Activated CD4-positive, alpha-beta T cell treated with anti-CD3 and anti-CD28 coated beads for 36 hours (primary cell): Measurements from ENCODE around the gene TM4SF18. TPM values are rescaled to one million over a fixed set of nuclear protein-coding genes. Genes with fewer than 3 reads are reported as not detected.

Experiments used
- ATAC-seq: fragments of 200-7000 bp; cut with Tn5 transposase; one replicate; pipeline ENCODE4 v1.10.0; 2021; ENCODE audit warnings: mild to moderate bottlenecking, moderate library complexity
- CTCF ChIA-PET: fragments of 350-600 bp; sonication (Branson Sonifier 250); formaldehyde crosslinking; loops from one replicate; lab custom pipeline; 2021; ENCODE audit warnings: antibody characterized with exemption; lab: Charles Lee
- POLR2A ChIA-PET: fragments of 350-600 bp; sonication (Branson Sonifier 250); formaldehyde crosslinking; loops from one replicate; lab custom pipeline; 2021; ENCODE audit warnings: antibody characterized with exemption, inconsistent platforms; lab: Charles Lee
- DNase-seq: peaks from one replicate; pipeline ENCODE4 v3.0.0-alpha.2; 2020
- H3K27ac Mint-ChIP-seq: one replicate; pipeline ENCODE4 v1.8.0; 2021; ENCODE audit warnings: mixed read lengths
- H3K27me3 Mint-ChIP-seq: one replicate; pipeline ENCODE4 v1.8.0; 2021; ENCODE audit warnings: mixed read lengths
- H3K36me3 Mint-ChIP-seq: one replicate; pipeline ENCODE4 v1.8.0; 2021; ENCODE audit warnings: low read depth, mixed read lengths
- H3K4me1 Mint-ChIP-seq: one replicate; pipeline ENCODE4 v1.8.0; 2021; ENCODE audit warnings: mixed read lengths
- H3K4me3 Mint-ChIP-seq: one replicate; pipeline ENCODE4 v1.8.0; 2021; ENCODE audit warnings: mild to moderate bottlenecking, moderate library complexity, mixed read lengths
- H3K9me3 Mint-ChIP-seq: one replicate; pipeline ENCODE4 v1.8.0; 2021; ENCODE audit warnings: low read depth, mixed read lengths
- intact Hi-C, 2 experiments: fragments of 100-400 bp; cut with DNase I in 1 of 2; cut with micrococcal nuclease in 1 of 2; formaldehyde crosslinking; loops; one replicate each; pipeline versions ENCODE4 v1.14.2 to v1.15.1; 2022 to 2024; cut with DNase I, micrococcal nuclease
- total RNA-seq, 2 experiments: library from RNA; stranded (reverse); gene quantifications; one replicate each; pipeline ENCODE4 v1.2.3, GENCODE V29; 2021

Gene TM4SF18
- total RNA-seq, 2 experiments from 2014 or later = not detected

- H3K9me3 Mint-ChIP-seq = no peaks in the 10 kb centered on the region
- ATAC-seq = no peak
- no peak overlapping the region for H3K4me3 Mint-ChIP-seq
- intact Hi-C loops = no loop called here
- no peaks in the 10 kb centered on the region for H3K36me3 Mint-ChIP-seq
- ChIA-PET CTCF (interaction anchor here (0.7 to 2.7 kb wide), 4 partner anchors 14 to 325 kb away, joined by 3 to 20 read pairs (median 8); no protein-coding TSS in a partner anchor), POLR2A (no interaction called here)
- no peak overlapping the region for H3K27ac Mint-ChIP-seq
- no peaks in the 10 kb centered on the region for H3K27me3 Mint-ChIP-seq
- DNase-seq = no peak
- peaks cover 7% of the 10 kb centered on the region for H3K4me1 Mint-ChIP-seq
Observed at GRCh38 chr3:149278911-149279310, 54.5 kb downstream of the TM4SF18 start.

DNA sequence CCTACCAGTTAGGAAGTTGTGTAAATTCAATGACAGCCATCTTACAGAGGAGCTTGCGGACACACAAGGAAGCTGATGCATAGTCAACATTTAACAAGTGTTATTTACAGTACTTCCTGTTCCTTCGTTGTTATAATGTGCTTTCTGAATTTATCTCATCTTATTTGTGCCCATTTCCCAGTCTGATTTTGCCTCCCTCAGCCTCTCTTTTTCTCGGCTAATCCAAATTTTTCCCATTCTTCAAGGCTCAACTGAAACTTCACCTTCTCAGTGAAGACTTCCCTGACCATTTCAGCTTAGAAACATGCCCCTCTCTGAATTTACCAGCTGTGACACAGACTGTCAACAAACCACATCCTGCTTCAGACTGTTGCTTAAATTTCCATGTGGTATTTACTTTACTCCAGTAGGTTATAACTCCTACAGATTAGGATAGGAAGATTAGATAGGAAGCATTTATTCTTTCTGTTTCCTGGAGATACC is 56.1 kb downstream of the TM4SF18 start:
- peak; percentile 42 for ATAC-seq
- Mint-ChIP-seq H3K27ac (no peak overlapping the region), H3K4me1 (peaks cover 7% of the 10 kb centered on the region), H3K4me3 (peak overlapping the region; percentile 1), H3K36me3 (no peaks in the 10 kb centered on the region), H3K27me3 (no peaks in the 10 kb centered on the region), H3K9me3 (no peaks in the 10 kb centered on the region)
- intact Hi-C loops = no loop called here
- ChIA-PET POLR2A (no interaction called here), CTCF (interaction anchor here (1.0 kb wide), 1 partner anchor 322 kb away, joined by 3 read pairs; no protein-coding TSS in a partner anchor)
- no peak for DNase-seq

GRCh38 chr3:149276619-149277018 is 56.8 kb downstream of the TM4SF18 start:
- Mint-ChIP-seq H3K4me1 (peaks cover 7% of the 10 kb centered on the region), H3K4me3 (no peak overlapping the region)
- intact Hi-C loops = no loop called here

DNA sequence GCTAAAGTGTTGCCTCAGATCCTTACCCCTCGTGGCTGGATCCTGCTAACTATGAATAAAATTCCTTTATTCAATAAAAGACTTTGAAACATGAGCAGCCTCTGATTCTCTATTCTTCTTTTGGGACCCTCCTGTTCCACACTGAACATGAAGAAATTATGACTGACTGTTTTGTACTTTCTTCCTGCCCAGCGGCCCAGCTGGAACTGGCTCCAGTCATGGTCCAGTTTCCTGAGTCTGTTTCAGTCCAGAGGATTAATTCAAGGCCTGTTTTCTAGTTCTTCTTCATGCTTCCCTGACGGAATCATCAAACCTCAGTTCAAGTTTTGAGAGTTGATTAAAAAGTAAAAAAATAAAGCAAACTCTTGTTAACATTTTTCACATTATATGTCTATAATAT is 59.2 kb downstream of the TM4SF18 start:
- no peaks in the 10 kb centered on the region for H3K36me3 Mint-ChIP-seq
- peaks cover 7% of the 10 kb centered on the region for H3K4me1 Mint-ChIP-seq
- intact Hi-C loops = no loop called here
- no peak for ATAC-seq
- DNase-seq = no peak
- H3K9me3 Mint-ChIP-seq = no peaks in the 10 kb centered on the region
- no peaks in the 10 kb centered on the region for H3K27me3 Mint-ChIP-seq
- ChIA-PET CTCF (interaction anchor here (0.8 to 5.7 kb wide), 5 partner anchors 12 to 320 kb away, joined by 3 to 104 read pairs (median 17); no protein-coding TSS in a partner anchor), POLR2A (interaction anchor here (0.6 kb wide), 2 partner anchors 153 to 1134 kb away, joined by 3 to 4 read pairs; no protein-coding TSS in a partner anchor)
- no peak overlapping the region for H3K27ac Mint-ChIP-seq
- no peak overlapping the region for H3K4me3 Mint-ChIP-seq

More at GRCh38 chr3:149276619-149277018, 56.8 kb downstream of the TM4SF18 start:
- POLR2A ChIA-PET = no interaction called here
- ATAC-seq (no peak), DNase-seq (no peak)
- no peak overlapping the region for H3K27ac Mint-ChIP-seq
- H3K36me3 Mint-ChIP-seq = no peaks in the 10 kb centered on the region
- CTCF ChIA-PET = interaction anchor here (5.7 kb wide), 1 partner anchor 156 kb away, joined by 104 read pairs; no protein-coding TSS in a partner anchor
- H3K27me3 Mint-ChIP-seq = no peaks in the 10 kb centered on the region
- H3K9me3 Mint-ChIP-seq = no peaks in the 10 kb centered on the region

DNA sequence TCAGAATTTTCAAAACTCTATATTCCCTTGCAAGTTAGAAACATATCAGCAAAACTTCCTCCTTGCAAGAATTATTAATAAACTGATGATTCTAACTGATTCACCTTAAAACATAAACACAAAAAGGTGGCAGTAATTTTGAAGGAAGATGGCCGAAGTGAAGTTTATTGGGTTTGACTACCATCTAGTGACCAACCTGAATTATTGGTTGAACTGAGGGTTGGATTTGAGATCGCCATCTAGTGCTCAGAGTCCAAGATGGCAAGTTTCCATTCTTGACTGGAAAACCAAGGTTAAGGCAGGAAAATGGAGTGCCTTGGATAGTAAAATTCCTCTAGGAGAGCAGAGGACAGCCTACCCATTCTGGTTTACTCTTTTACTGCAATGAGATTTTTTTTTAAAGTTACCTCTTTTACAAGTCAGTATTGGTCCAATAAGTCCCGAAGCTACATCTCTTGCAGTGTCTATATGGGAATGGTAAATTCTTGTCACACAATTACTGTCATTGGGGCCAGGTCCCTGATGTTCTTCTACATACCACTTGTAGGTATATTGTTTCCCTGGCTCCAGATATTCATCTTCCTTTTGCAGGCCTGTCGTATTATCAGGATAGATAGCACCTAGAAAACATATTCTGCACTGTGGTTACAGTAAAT is 60.2 kb downstream of the TM4SF18 start:
- intact Hi-C loops = loop anchor here (1.0 kb wide), 3 partner anchors 153 to 412 kb away; no protein-coding TSS in a partner anchor
- H3K9me3 Mint-ChIP-seq = no peaks in the 10 kb centered on the region
- H3K36me3 Mint-ChIP-seq = no peaks in the 10 kb centered on the region
- H3K27ac Mint-ChIP-seq = no peak overlapping the region
- CTCF ChIA-PET = interaction anchor here (0.6 to 5.7 kb wide), 9 partner anchors 17 to 321 kb away, joined by 3 to 104 read pairs (median 3); partner anchors contain the start of gene HLTF
- ATAC-seq (peak; percentile 79), DNase-seq (peak; percentile 28)
- peaks cover 7% of the 10 kb centered on the region for H3K4me1 Mint-ChIP-seq
- H3K4me3 Mint-ChIP-seq = no peak overlapping the region
- no peaks in the 10 kb centered on the region for H3K27me3 Mint-ChIP-seq
- POLR2A ChIA-PET = no interaction called here

DNA sequence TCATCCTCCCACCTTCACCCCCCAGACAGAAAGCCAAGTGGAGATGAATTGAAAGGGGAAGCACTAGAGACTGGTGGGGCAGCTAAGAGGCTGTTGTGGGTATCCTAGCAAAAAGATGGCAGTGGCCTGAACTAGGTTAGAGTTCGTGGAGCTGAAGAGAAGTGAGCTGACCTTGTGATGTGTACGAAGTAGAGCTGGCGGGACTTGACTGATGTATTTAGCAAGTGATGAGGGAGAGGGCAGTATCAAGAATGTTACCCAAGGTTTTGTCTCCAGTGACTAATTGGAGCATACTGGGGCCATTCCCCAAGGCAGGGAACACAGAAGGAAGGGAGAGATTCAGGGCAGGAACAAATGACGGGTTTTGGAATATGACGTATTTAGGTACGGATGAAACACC is 61.8 kb downstream of the TM4SF18 start:
- Mint-ChIP-seq H3K27me3 (no peaks in the 10 kb centered on the region), H3K36me3 (no peaks in the 10 kb centered on the region), H3K4me1 (no peaks in the 10 kb centered on the region), H3K4me3 (no peak overlapping the region), H3K27ac (no peak overlapping the region), H3K9me3 (no peaks in the 10 kb centered on the region)
- POLR2A ChIA-PET = no interaction called here
- CTCF ChIA-PET = interaction anchor here (0.7 to 5.7 kb wide), 8 partner anchors 10 to 319 kb away, joined by 3 to 104 read pairs (median 4); no protein-coding TSS in a partner anchor
- intact Hi-C loops = no loop called here
- ATAC-seq (no peak), DNase-seq (no peak)

DNA sequence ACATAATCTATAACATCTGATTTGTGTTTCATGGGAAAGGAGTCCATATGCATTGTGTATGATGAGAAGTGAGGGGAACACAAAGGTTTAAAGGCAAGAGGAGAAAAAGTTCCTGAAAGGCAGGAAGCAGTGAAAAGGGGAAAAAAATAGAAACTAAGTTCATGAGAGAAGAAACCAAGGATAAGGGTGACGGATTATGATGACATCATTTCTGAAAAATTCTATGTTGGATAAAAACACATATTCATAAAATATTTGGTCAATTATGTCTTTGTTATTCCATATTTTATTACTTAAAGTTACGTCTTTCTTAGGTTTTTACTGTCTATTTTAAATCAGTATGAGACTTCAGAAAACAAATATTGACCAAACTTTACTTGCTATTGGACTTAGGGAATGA is 63.3 kb downstream of the TM4SF18 start:
- H3K9me3 Mint-ChIP-seq = no peaks in the 10 kb centered on the region
- H3K4me3 Mint-ChIP-seq = no peak overlapping the region
- intact Hi-C loops = no loop called here

GRCh38 chr3:149269687-149270086 is 63.7 kb downstream of the TM4SF18 start:
- no peaks in the 10 kb centered on the region for H3K27me3 Mint-ChIP-seq

More for the DNA sequence above, 63.3 kb downstream of the TM4SF18 start:
- ATAC-seq = no peak
- Mint-ChIP-seq H3K4me1 (no peaks in the 10 kb centered on the region), H3K27ac (no peak overlapping the region), H3K27me3 (no peaks in the 10 kb centered on the region), H3K36me3 (no peaks in the 10 kb centered on the region)
- ChIA-PET POLR2A (no interaction called here), CTCF (no interaction called here)
- no peak for DNase-seq

More at GRCh38 chr3:149269687-149270086, 63.7 kb downstream of the TM4SF18 start:
- ChIA-PET CTCF (no interaction called here), POLR2A (no interaction called here)
- no peak overlapping the region for H3K4me3 Mint-ChIP-seq
- intact Hi-C loops = no loop called here
- no peaks in the 10 kb centered on the region for H3K4me1 Mint-ChIP-seq
- DNase-seq = no peak
- ATAC-seq = no peak
- no peaks in the 10 kb centered on the region for H3K9me3 Mint-ChIP-seq
- H3K27ac Mint-ChIP-seq = no peak overlapping the region
- H3K36me3 Mint-ChIP-seq = no peaks in the 10 kb centered on the region

Other genes starting within 250 kb of the TM4SF18 start
- gene HLTF, start 247.1 kb downstream of the TM4SF18 start, total RNA-seq = 10 to 100 TPM; 19.0 to 20.5 TPM
- 10 to 100 TPM; 18.0 to 20.2 TPM for gene HPS3, start 204.0 kb downstream of the TM4SF18 start, total RNA-seq
- gene CP, start 111.8 kb downstream of the TM4SF18 start, total RNA-seq = not detected
- not detected for gene TM4SF1, start 44.0 kb upstream of the TM4SF18 start, total RNA-seq
- gene TM4SF4, start 141.1 kb upstream of the TM4SF18 start, total RNA-seq = not detected